HCT116 (cell line): ENCODE data around the gene CDK18. TPM values are rescaled to one million over a fixed set of nuclear protein-coding genes. Genes with fewer than 3 reads are reported as not detected.

Experiments used
- ATAC-seq: fragments of 200-7000 bp; cut with Tn5 transposase; 2 replicates; pipeline ENCODE4 v1.9.1; 2020; ENCODE audit warnings: mild to moderate bottlenecking, moderate library complexity
- BruUV-seq: library from RNA; stranded (reverse); fragments of 400-500 nt; replicated peaks from 2 replicates; lab custom pipeline; 2021; lab: Mats Ljungman, UMichigan
- CTCF ChIA-PET: fragments of 300-600 bp; sonication (Branson Sonifier 250); formaldehyde crosslinking; loops from one replicate; lab custom pipeline; 2021; ENCODE audit warnings: antibody characterized with exemption; lab: Charles Lee
- POLR2A ChIA-PET: fragments of 300-600, 350-600 bp; sonication (Branson Sonifier 250); formaldehyde crosslinking; loops from one replicate; lab custom pipeline; 2021; ENCODE audit warnings: antibody characterized with exemption; lab: Charles Lee
- RAD21 ChIA-PET, 2 experiments: fragments of 300-600 bp; sonication (Branson Sonifier 250); formaldehyde crosslinking; loops; one replicate each; lab custom pipeline; 2023; ENCODE audit warnings: low total read pairs in 2 of 2; ENCODE audit not compliant: uncharacterized antibody in 2 of 2, unreplicated experiment in 2 of 2, low non-redundant PET in 1 of 2; lab: Charles Lee
- DNase-seq: peaks from one replicate; pipeline ENCODE4 v3.0.0-alpha.2; 2010; ENCODE audit warnings: low read depth, low spot score
- H2AFZ ChIP-seq: fragments of 200-600 bp; shearing (Covaris generic), sonication (generic); 2 replicates; pipeline ENCODE4 v1.6.1; 2017; ENCODE audit warnings: low read depth, mixed run types, mixed read lengths, antibody characterized with exemption, low read length; ENCODE audit not compliant: poor library complexity, severe bottlenecking
- H3K27ac ChIP-seq: 2 replicates; pipeline ENCODE4 v1.5.1; 2012; ENCODE audit warnings: low read depth, low read length
- H3K27me3 ChIP-seq: fragments of 200-600 bp; sonication (generic); 2 replicates; pipeline ENCODE4 v1.6.1; 2016; ENCODE audit warnings: mixed run types, low read length, mixed read lengths; ENCODE audit not compliant: insufficient read depth
- H3K36me3 ChIP-seq, 2 experiments: fragments of 200-500 bp in 1 of 2; fragments of 200-600 bp in 1 of 2; sonication (Bioruptor generic) in 1 of 2; sonication (generic) in 1 of 2; 2 replicates each; pipeline versions ENCODE4 v1.5.1 to v1.6.1; 2014 to 2016; ENCODE audit warnings: low read length in 2 of 2, inconsistent platforms in 1 of 2, mixed read lengths in 1 of 2, mixed run types in 1 of 2; ENCODE audit not compliant: insufficient read depth in 2 of 2, control insufficient read depth in 1 of 2
- H3K4me1 ChIP-seq, 2 experiments: fragments of 200-600 bp in 1 of 2; sonication (generic) in 1 of 2; 2 replicates each; pipeline versions ENCODE4 v1.5.1 to v1.6.1; 2012 to 2017; ENCODE audit warnings: low read length in 2 of 2, inconsistent platforms in 1 of 2, mild to moderate bottlenecking in 1 of 2, mixed read lengths in 1 of 2, mixed run types in 1 of 2, moderate library complexity in 1 of 2; ENCODE audit not compliant: insufficient read depth in 2 of 2, control insufficient read depth in 1 of 2
- H3K4me2 ChIP-seq: fragments of 200-600 bp; sonication (generic); 2 replicates; pipeline ENCODE4 v1.6.1; 2017; ENCODE audit warnings: mixed run types, low read length, mixed read lengths
- H3K4me3 ChIP-seq, 2 experiments: fragments of 200-600 bp in 1 of 2; sonication (generic) in 1 of 2; replicated peaks in 1 of 2; 2 replicates each; pipeline ENCODE4 v1.5.1; 2011 to 2016; ENCODE audit warnings: low read length in 2 of 2, control low read depth in 1 of 2, low read depth in 1 of 2, mild to moderate bottlenecking in 1 of 2, mixed read lengths in 1 of 2, mixed run types in 1 of 2
- H3K79me2 ChIP-seq: fragments of 200-600 bp; sonication (generic); 2 replicates; pipeline ENCODE4 v1.6.1; 2017; ENCODE audit warnings: mild to moderate bottlenecking, mixed run types, low read length, moderate library complexity, mixed read lengths; ENCODE audit not compliant: insufficient read depth
- H3K9ac ChIP-seq: fragments of 200-600 bp; sonication (generic); 2 replicates; pipeline ENCODE4 v1.6.1; 2016; ENCODE audit warnings: low read length, mixed read lengths
- H3K9me2 ChIP-seq: fragments of 200-600 bp; sonication (generic), shearing (Covaris generic); 2 replicates; pipeline ENCODE4 v1.6.1; 2017; ENCODE audit warnings: mixed run types, mild to moderate bottlenecking, moderate library complexity; ENCODE audit not compliant: insufficient read depth
- H3K9me3 ChIP-seq, 2 experiments: fragments of 200-500 bp in 1 of 2; fragments of 200-600 bp in 1 of 2; sonication (Bioruptor generic) in 1 of 2; sonication (generic) in 1 of 2; 2 replicates each; pipeline ENCODE4 v1.6.1; 2014 to 2017; ENCODE audit warnings: low read length in 2 of 2, mixed read lengths in 2 of 2, inconsistent platforms in 1 of 2, low read depth in 1 of 2, mild to moderate bottlenecking in 1 of 2, mixed run types in 1 of 2, moderate library complexity in 1 of 2; ENCODE audit not compliant: control insufficient read depth in 1 of 2, insufficient read depth in 1 of 2
- H4K20me1 ChIP-seq: fragments of 200-600 bp; sonication (generic), shearing (Covaris generic); 2 replicates; pipeline ENCODE4 v1.6.1; 2017; ENCODE audit warnings: mixed run types, mild to moderate bottlenecking, moderate library complexity; ENCODE audit not compliant: insufficient read depth
- ATF3 ChIP-seq: IDR thresholded peaks from 2 replicates; pipeline ENCODE4 v1.6.1; 2012
- CEBPB ChIP-seq: IDR thresholded peaks from 2 replicates; pipeline ENCODE4 v1.6.1; 2012; ENCODE audit warnings: low read depth
- CTCF ChIP-seq, 3 experiments: fragments of 200-600 bp in 1 of 3; sonication (generic) in 1 of 3; IDR thresholded peaks in 2 of 3; conservative IDR thresholded peaks in 1 of 3; 2 replicates each; pipeline ENCODE4 v1.5.1; 2012 to 2017; ENCODE audit warnings: low read depth in 2 of 3, low read length in 2 of 3, antibody characterized with exemption in 1 of 3, borderline replicate concordance in 1 of 3, control low read depth in 1 of 3, mild to moderate bottlenecking in 1 of 3, mixed read lengths in 1 of 3, mixed run types in 1 of 3, moderate library complexity in 1 of 3; ENCODE audit not compliant: insufficient read depth in 1 of 3
- EGR1 ChIP-seq: IDR thresholded peaks from 2 replicates; pipeline ENCODE4 v1.6.1; 2012; ENCODE audit warnings: low read depth
- EZH2phosphoT487 ChIP-seq: fragments of 200-600 bp; IDR thresholded peaks from 2 replicates; pipeline ENCODE4 v1.6.1; 2018; ENCODE audit warnings: antibody characterized with exemption, borderline replicate concordance
- MAX ChIP-seq: IDR thresholded peaks from 2 replicates; pipeline ENCODE4 v1.6.1; 2012
- ZBTB33 ChIP-seq: IDR thresholded peaks from 2 replicates; pipeline ENCODE4 v1.6.1; 2011; ENCODE audit warnings: mild to moderate bottlenecking, low read length, moderate library complexity; ENCODE audit not compliant: insufficient replicate concordance; ENCODE audit errors: extremely low read depth
- ZNF274 ChIP-seq: fragments of 200-500 bp; sonication (Bioruptor generic); IDR thresholded peaks from 2 replicates; pipeline ENCODE4 v1.6.1; 2014; ENCODE audit warnings: mild to moderate bottlenecking, low read depth, low read length, inconsistent platforms
- intact Hi-C: fragments of 100-400 bp; cut with micrococcal nuclease; formaldehyde crosslinking; loops from 2 replicates; pipeline ENCODE4 v1.10.0; 2022
- total RNA-seq: library from RNA; stranded (reverse); gene quantifications from one replicate; pipeline ENCODE4 v1.2.1, GENCODE V29; 2021; ENCODE audit not compliant: unreplicated experiment

Gene CDK18
- total RNA-seq, 1 experiment from 2014 or later = 32.0 TPM

GRCh38 chr1:205582046-205582445, 77.6 kb downstream of the CDK18 start:
- TF ChIP-seq ATF3 (no peak), ZNF274 (no peak), MAX (no peak), EZH2phosphoT487 (no peak), ZBTB33 (no peak), CEBPB (no peak), EGR1 (no peak), CTCF (IDR thresholded peaks at IDR 0.05 in 2 of 3, conservative IDR thresholded peaks at IDR 0.05 in 1 of 3; ENCODE audit: borderline replicate concordance in 1 of 3, insufficient read depth in 1 of 3, low read depth in 2 of 3, low read length in 2 of 3) (no peak)
- H3K4me3 ChIP-seq = no peak overlapping the region
- POLR2A ChIA-PET = no interaction called here
- H3K9me2 ChIP-seq = no peaks in the 10 kb centered on the region
- peaks cover 11% of the 10 kb centered on the region; the same call in 1 of the 2 replicates for H3K27me3 ChIP-seq
- H2AFZ ChIP-seq = no peak overlapping the region
- H3K4me2 ChIP-seq = no peak overlapping the region
- H3K9me3 ChIP-seq = no peaks in the 10 kb centered on the region
- intact Hi-C loops = no loop called here
- ATAC-seq = no peak
- BruUV-seq = no TSS peak
- CTCF ChIA-PET = no interaction called here
- no peak for DNase-seq
- no peaks in the 10 kb centered on the region for H3K4me1 ChIP-seq
- no peaks in the 10 kb centered on the region for H3K36me3 ChIP-seq
- H3K9ac ChIP-seq = no peak overlapping the region
- RAD21 ChIA-PET = no interaction called here
- no peak overlapping the region for H3K27ac ChIP-seq
- no peaks in the 10 kb centered on the region for H4K20me1 ChIP-seq
- H3K79me2 ChIP-seq = no peaks in the 10 kb centered on the region

Other genes with a start within 250 kb of the CDK18 start
- 3.0 TPM for gene NUAK2, start 182.9 kb upstream of the CDK18 start, total RNA-seq
- gene KLHDC8A, start 147.7 kb upstream of the CDK18 start, total RNA-seq = 0.49 TPM
- gene LEMD1, start 82.6 kb upstream of the CDK18 start, total RNA-seq = 11.9 TPM
- 3.9 TPM for gene BLACAT1, start 48.6 kb upstream of the CDK18 start, total RNA-seq
- gene ELK4, start 127.3 kb downstream of the CDK18 start, total RNA-seq = 46.2 TPM
- 12.3 TPM for gene SLC45A3, start 175.8 kb downstream of the CDK18 start, total RNA-seq
- 237 TPM for gene NUCKS1, start 245.5 kb downstream of the CDK18 start, total RNA-seq